Left ventricle myocardium superior (tissue), 1 donor: ENCODE measurements around the gene HOOK2. TPM values are rescaled to one million over a fixed set of nuclear protein-coding genes. Genes with fewer than 3 reads are reported as not detected.
A peak's percentile ranks its signal among the peaks of the same experiment; 100 is the strongest.
"Not testable (repeated sequence)": the region's sequence is repeated elsewhere in the genome, so short reads cannot be mapped to it uniquely, and the experiment has no call there.

Source experiments
- ATAC-seq: fragments of 200-7000 bp; cut with Tn5 transposase; one replicate; pipeline ENCODE4 v1.9.1; 2020; ENCODE audit warnings: mild to moderate bottlenecking, moderate library complexity
- DNase-seq: peaks from one replicate; pipeline ENCODE4 v3.0.0-alpha.2; 2020
- intact Hi-C: fragments of 100-400 bp; cut with micrococcal nuclease; formaldehyde crosslinking; loops from one replicate; pipeline ENCODE4 v1.11.0; 2022
- microRNA-seq: library from miRNA; unstranded; fragments of <30 nt; microRNA quantifications from one replicate; pipeline ENCODE4 v1.2.0, GENCODE V29; 2020; ENCODE audit warnings: borderline number of aligned reads
- total RNA-seq: library from RNA; stranded (reverse); fragmentation: NEBNext Ultra II Directional; extraction: Animal tissue kit (Norgen Biotek cat#: 25700); gene quantifications from one replicate; pipeline ENCODE4 v1.2.1, GENCODE V29; 2021
- donor health status: DM: no; HTN: yes; CAD: no; lungs with severe emphysema.

The HOOK2 gene
- total RNA-seq, 1 donor from 2014 or later, result 44.9 TPM

DNA sequence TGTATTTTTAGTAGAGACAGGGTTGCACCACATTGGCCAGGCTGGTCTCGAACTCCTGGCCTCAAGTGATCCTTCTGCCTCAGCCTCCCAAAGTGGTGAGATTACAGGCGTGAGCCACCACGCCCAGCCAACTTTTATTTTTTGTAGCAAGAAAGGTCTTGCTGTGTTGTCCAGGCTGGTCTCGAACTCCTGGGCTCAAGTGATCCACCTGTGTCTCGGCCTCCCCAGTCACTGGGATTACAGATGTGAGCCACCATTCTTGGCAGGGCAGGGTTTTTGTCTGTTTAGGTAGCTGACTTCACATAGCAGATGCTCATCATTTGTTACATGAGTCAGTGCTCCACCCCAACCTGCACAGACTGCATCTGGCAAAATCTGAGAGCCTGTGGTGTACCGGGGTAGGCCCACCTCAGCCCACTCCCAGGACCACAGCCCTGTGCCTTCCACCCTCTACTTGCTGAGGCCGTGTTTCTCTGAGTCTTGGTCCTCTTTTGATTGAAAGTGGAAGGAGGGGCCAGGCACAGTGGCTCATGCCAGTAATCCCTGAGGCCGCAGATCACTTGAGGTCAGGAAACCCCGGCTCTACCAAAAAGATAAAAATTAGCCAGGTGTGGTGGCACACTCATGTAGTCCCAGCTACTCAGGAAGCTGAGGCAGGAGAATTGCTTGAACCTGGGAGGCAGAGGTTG lies 47.5 kb downstream of the HOOK2 start:
- intact Hi-C loops, result no loop called here
- ATAC-seq (no peak), DNase-seq (no peak)

GRCh38 chr19:12726988-12727316 lies 48.4 kb downstream of the HOOK2 start:
- intact Hi-C loops, result no loop called here
- no peak for DNase-seq
- ATAC-seq, result no peak

DNA sequence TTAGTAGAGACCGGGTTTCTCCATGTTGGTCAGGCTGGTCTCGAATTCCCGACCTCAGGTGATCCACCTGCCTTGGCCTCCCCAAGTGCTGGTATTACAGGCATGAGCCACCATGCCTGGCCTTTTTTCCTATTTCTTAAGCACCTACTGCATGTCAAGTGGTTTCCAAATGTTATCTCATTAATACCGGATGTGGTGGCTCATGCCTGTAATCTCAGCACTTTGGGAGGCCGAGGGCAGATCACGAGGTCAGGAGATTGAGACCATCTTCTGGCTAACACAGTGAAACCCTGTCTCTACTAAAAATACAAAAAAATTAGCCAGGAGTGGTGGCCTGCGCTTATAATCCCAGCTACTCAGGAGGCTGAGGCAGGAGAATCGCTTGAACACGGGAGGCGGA lies 49.7 kb downstream of the HOOK2 start:
- DNase-seq, ATAC-seq, intact Hi-C loops: not testable (repeated sequence)

GRCh38 chr19:12723641-12724426 lies 51.5 kb downstream of the HOOK2 start, which contains the start of gene TNPO2:
TNPO2 (minus strand) TSS chr19:12723932; CDS start chr19:12720977, 2,955 bp downstream.
- intact Hi-C loops, result no loop called here
- peak; percentile 57 for ATAC-seq
- peak; percentile 68 for DNase-seq

- DNase-seq (no peak), ATAC-seq (no peak)
- intact Hi-C loops, result no loop called here
These were observed 52.0 kb downstream of the HOOK2 start for GRCh38 chr19:12723381-12723640.

- ATAC-seq (peak; percentile 92), DNase-seq (peak; percentile 97)
- intact Hi-C loops, result no loop called here
These were observed 52.6 kb downstream of the HOOK2 start for GRCh38 chr19:12722566-12723380.

DNA sequence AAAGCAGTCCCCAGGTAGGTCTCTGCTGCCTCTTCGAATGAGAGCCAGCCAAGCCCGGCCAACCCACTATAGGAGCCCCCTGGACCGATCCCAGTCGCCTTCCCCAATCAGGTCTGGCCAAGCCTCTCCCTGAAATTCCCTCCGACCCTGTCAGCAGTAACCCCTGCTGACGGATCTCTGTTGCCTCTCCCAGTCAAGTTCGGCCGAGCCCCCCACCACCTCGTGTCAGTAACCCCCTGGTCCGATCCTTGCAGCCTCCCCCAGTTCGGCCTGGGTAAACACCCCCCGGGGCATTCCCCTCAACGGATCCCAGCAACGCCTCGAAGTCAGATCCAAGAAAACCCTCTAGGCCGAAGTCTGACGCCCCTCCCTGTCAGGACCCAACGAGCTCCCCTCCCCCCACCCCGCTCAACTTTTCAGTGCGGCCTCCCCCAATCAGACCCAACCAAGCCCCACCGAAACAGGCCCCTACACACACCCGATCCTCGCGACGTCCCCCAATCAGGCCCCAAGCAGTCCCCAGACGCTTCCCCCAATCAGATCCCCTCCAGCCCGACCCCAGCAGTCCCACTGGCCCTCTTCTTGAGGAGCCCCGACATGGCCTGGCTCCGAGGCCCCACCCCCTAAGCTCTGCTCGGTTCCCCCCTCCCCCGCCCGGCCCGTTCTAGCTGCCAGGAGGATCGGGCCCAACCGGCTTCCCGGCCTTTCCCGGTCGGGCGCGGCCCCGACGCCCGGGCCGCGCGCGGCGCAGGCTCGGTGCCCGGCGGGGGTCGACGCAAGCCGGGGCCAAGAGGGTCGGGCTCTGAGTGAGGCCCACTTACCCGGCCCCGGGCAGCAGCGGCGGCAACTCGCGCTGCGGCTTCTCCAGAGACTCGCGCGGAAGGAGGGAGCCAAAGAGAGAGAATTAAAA lies 53.4 kb downstream of the HOOK2 start:
- DNase-seq, result peak; percentile 74
- peak; percentile 60 for ATAC-seq
- intact Hi-C loops, result no loop called here

DNA sequence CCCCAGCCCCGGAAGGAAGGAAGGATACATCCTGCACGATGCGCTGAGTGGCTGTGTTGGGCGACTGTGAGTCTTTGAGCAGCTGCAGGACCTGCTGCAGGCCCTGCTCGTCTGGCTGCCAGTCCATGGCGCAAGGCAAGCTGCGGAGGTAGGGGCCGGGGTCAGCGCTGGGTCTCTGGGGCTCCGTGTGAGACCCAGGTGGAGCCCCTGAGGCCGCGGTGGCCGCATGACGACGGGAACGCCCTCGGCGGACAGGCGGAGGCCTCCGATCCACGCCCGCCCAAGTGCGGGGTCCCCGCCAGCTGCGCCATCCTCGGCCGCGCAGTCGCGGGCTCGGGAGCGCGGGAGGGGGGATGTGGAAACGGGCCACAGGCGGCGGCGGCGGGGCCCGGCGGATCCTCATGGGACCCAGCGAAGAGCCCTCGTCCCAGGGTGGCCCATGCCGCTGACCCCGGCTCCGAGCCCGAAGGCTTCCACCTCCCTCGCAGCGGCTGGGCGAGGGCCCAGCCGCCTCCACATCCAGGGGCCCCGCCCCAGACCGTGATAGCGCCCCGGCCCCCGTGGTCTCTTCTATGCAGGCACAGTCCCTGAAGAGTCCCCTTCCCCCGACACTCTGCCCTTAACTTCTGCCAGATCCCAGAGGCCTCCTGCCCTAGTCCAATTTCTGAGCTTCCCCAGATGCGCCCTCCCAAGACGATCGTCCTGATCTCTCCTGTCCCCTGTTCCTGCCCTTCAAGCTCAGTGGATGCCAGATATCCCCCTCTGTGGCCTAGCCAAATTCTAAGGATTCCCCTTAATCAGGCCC lies 54.3 kb downstream of the HOOK2 start:
- DNase-seq (peak; percentile 59), ATAC-seq (peak; percentile 32)
- intact Hi-C loops, result no loop called here

DNA sequence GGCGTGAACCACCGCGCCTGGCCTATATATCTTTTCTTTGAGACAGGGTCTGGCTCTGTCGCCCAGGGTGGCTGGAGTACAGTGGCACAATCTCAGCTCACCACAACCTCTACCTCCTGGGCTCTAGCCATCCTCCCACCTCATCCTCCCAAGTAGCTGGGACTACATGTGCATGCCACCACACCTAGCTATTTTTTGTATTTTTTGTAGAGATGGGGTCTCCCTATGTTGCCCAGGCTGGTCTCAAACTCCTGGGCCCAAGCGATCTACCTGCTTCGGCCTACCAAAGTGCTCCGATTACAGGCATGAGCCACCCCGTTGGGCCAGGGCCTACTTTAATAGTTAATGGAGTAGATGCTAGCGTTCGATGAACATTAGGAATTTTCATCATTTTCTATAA lies 55.1 kb downstream of the HOOK2 start:
- intact Hi-C loops, result no loop called here
- no peak for ATAC-seq
- no peak for DNase-seq

DNA sequence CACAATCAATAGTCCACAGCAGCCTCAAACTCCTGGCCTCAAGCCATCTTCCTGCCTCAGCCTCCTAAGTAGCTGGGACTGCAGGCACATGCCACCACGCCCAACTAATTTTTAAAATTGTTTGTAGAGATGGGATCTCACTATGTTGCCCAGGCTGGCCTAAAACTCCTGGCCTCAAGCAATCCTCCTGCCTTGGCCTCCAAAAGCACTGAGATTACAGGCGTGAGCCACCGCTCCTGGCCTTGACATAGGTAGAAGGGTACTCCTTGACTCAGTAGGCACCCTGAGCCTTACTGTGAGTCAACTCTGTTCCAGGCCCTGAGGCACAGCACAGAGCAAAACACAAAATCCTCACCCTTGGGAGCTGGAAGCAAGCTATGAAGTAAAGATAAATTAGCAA lies 59.4 kb downstream of the HOOK2 start:
- DNase-seq, result no peak
- no peak for ATAC-seq
- intact Hi-C loops, result no loop called here

- DNase-seq (no peak), ATAC-seq (no peak)
- intact Hi-C loops, result no loop called here
These were observed 60.2 kb downstream of the HOOK2 start for GRCh38 chr19:12715102-12715501.

- ATAC-seq, DNase-seq, intact Hi-C loops: not testable (repeated sequence)
These were observed 62.0 kb downstream of the HOOK2 start for GRCh38 chr19:12713304-12713703.

Small RNA genes within 50 kb of the gene (microRNA-seq; reads per million reads assigned to microRNA genes)
- not detected for gene MIR5684

Other genes starting within 250 kb of the HOOK2 start
- gene ZNF564, start 224.1 kb downstream of the HOOK2 start, total RNA-seq, result 9.6 TPM
- 5.1 TPM for gene ZNF490, start 164.7 kb downstream of the HOOK2 start, total RNA-seq
- gene ZNF791, start 164.6 kb downstream of the HOOK2 start, total RNA-seq, result 15.5 TPM
- 32.5 TPM for gene MAN2B1, start 108.8 kb downstream of the HOOK2 start, total RNA-seq
- gene WDR83, start 108.7 kb downstream of the HOOK2 start, total RNA-seq, result 8.7 TPM
- 60.2 TPM for gene DHPS, start 93.7 kb downstream of the HOOK2 start, total RNA-seq
- not detected for gene GNG14, start 87.6 kb downstream of the HOOK2 start, total RNA-seq
- gene FBXW9, start 78.9 kb downstream of the HOOK2 start, total RNA-seq, result 1.7 TPM
- 36.0 TPM for gene TNPO2, start 51.6 kb downstream of the HOOK2 start, total RNA-seq
- 127 TPM for gene TRIR, start 40.9 kb downstream of the HOOK2 start, total RNA-seq
- gene GET3, start 38.1 kb downstream of the HOOK2 start, total RNA-seq, result 64.7 TPM
- not detected for gene BEST2, start 23.8 kb downstream of the HOOK2 start, total RNA-seq
- 24.2 TPM for gene JUNB, start 15.9 kb upstream of the HOOK2 start, total RNA-seq
- gene PRDX2, start 26.2 kb upstream of the HOOK2 start, total RNA-seq, result 750 TPM
- gene THSD8, start 26.5 kb upstream of the HOOK2 start, total RNA-seq, result 2.2 TPM
- 4.5 TPM for gene RNASEH2A, start 31.0 kb upstream of the HOOK2 start, total RNA-seq
- gene RTBDN, start 59.0 kb upstream of the HOOK2 start, total RNA-seq, result not detected
- gene MAST1, start 63.0 kb upstream of the HOOK2 start, total RNA-seq, result 0.12 TPM
- gene DNASE2, start 105.9 kb upstream of the HOOK2 start, total RNA-seq, result 19.2 TPM
- gene KLF1, start 111.6 kb upstream of the HOOK2 start, total RNA-seq, result not detected
- gene GCDH, start 115.6 kb upstream of the HOOK2 start, total RNA-seq, result 30.5 TPM
- not detected for gene SYCE2, start 143.7 kb upstream of the HOOK2 start, total RNA-seq
- 38.5 TPM for gene FARSA, start 158.2 kb upstream of the HOOK2 start, total RNA-seq
- gene CALR, start 163.1 kb upstream of the HOOK2 start, total RNA-seq, result 422 TPM
- 188 TPM for gene RAD23A, start 170.3 kb upstream of the HOOK2 start, total RNA-seq
- gene GADD45GIP1, start 181.7 kb upstream of the HOOK2 start, total RNA-seq, result 28.7 TPM
- gene DAND5, start 194.0 kb upstream of the HOOK2 start, total RNA-seq, result 11.2 TPM
- gene NFIX, start 219.9 kb upstream of the HOOK2 start, total RNA-seq, result 171 TPM